Parathyroid adenoma (tissue), 2 donors: ENCODE results near the gene TANGO2.

Source experiments
- H2AFZ ChIP-seq: fragments of 300-600 bp; sonication (generic); one replicate; pipeline ENCODE4 v1.7.0; 2017; ENCODE audit warnings: antibody characterized with exemption, mild to moderate bottlenecking
- H3K27ac ChIP-seq: fragments of 300-600 bp; sonication (generic); one replicate; pipeline ENCODE4 v1.7.0; 2017
- H3K27me3 ChIP-seq: fragments of 300-600 bp; sonication (generic); one replicate; pipeline ENCODE4 v1.7.0; 2017; ENCODE audit warnings: low read length; ENCODE audit not compliant: control insufficient read depth, insufficient read depth
- H3K36me3 ChIP-seq: fragments of 300-600 bp; sonication (generic); one replicate; pipeline ENCODE4 v1.7.0; 2017; ENCODE audit warnings: low read length; ENCODE audit not compliant: control insufficient read depth, insufficient read depth
- H3K4me1 ChIP-seq: fragments of 300-600 bp; sonication (generic); one replicate; pipeline ENCODE4 v1.7.0; 2017; ENCODE audit warnings: control low read depth
- H3K4me2 ChIP-seq: fragments of 300-600 bp; sonication (generic); one replicate; pipeline ENCODE4 v1.7.0; 2017; ENCODE audit warnings: low read length
- H3K4me3 ChIP-seq: fragments of 300-600 bp; sonication (generic); one replicate; pipeline ENCODE4 v1.7.0; 2017; ENCODE audit warnings: low read depth, low read length
- H3K79me2 ChIP-seq: fragments of 300-600 bp; sonication (generic); one replicate; pipeline ENCODE4 v1.7.0; 2017; ENCODE audit warnings: control low read depth
- H3K9ac ChIP-seq: fragments of 300-600 bp; sonication (generic); one replicate; pipeline ENCODE4 v1.7.0; 2017; ENCODE audit warnings: mild to moderate bottlenecking
- H3K9me3 ChIP-seq: fragments of 300-600 bp; sonication (generic); one replicate; pipeline ENCODE4 v1.7.0; 2017; ENCODE audit warnings: low read length; ENCODE audit not compliant: control insufficient read depth
- CTCF ChIP-seq: fragments of 300-600 bp; sonication (generic); IDR thresholded peaks from one replicate; pipeline ENCODE4 v1.7.0; 2017; ENCODE audit warnings: antibody characterized with exemption, mild to moderate bottlenecking
- donor health status: primary hyperparathyroidism.

TANGO2 gene

DNA sequence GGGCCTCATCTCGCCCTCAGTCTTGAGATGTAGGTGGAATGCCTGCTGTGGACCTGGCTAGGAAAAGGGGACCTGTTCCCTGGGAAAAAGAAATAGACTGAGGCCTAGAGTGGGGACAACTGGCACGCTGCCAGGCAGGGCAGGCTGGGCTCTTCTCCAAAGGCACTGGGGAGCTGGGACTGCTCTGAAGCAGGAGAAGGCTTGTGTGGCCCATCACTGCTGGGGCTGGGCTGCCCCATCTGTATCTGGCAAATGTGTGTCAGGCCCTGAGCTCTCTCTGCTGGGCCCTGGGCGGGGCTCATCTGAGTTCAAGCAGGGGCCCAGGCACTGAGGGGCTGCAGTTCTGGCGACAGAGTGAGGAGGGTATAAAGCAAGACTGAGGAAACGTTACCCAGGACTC is 37.2 kb upstream of the TANGO2 start:
- no peaks in the 10 kb centered on the region for H3K36me3 ChIP-seq
- H3K9me3 ChIP-seq, result no peaks in the 10 kb centered on the region
- peaks cover 2% of the 10 kb centered on the region for H3K79me2 ChIP-seq
- H3K4me1 ChIP-seq, result peaks cover 5% of the 10 kb centered on the region
- no peak overlapping the region for H3K9ac ChIP-seq
- H3K4me2 ChIP-seq, result no peak overlapping the region
- H2AFZ ChIP-seq, result no peak overlapping the region
- no peak for TF ChIP-seq CTCF
- H3K27me3 ChIP-seq, result no peaks in the 10 kb centered on the region
- H3K27ac ChIP-seq, result no peak overlapping the region
- H3K4me3 ChIP-seq, result no peak overlapping the region

DNA sequence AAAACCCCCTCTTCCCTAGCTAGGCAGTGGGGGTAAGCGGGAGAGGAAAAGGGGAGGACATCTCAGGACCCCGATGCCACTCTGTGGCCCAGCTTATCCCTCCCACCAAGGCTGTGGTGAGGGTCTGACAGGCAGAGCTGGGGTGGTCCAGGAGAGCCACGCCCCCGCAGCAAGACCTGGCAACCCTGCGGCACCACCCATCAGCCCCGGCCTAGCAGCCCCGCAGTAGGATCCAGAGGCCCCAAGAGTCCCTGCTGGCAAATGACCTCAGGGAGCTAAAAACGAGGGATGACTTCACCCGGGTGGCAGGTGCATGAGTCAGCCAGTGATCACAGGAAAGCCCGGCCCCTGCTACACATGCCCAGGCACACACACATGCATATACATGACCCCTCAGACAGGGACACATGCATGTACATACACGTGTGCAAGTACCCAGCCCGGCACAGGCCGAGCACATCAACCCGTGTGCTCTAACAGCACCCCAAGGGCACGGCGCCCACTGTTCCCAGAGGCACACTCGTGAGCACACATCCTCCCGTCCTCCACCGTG is 36.6 kb upstream of the TANGO2 start:
- Histone ChIP-seq H3K4me1 (peaks cover 5% of the 10 kb centered on the region), H3K4me2 (no peak overlapping the region), H3K9ac (no peak overlapping the region), H3K27ac (no peak overlapping the region), H3K9me3 (no peaks in the 10 kb centered on the region), H3K79me2 (peaks cover 2% of the 10 kb centered on the region), H2AFZ (no peak overlapping the region), H3K4me3 (no peak overlapping the region), H3K27me3 (no peaks in the 10 kb centered on the region), H3K36me3 (no peaks in the 10 kb centered on the region)
- TF ChIP-seq CTCF, result no peak

DNA sequence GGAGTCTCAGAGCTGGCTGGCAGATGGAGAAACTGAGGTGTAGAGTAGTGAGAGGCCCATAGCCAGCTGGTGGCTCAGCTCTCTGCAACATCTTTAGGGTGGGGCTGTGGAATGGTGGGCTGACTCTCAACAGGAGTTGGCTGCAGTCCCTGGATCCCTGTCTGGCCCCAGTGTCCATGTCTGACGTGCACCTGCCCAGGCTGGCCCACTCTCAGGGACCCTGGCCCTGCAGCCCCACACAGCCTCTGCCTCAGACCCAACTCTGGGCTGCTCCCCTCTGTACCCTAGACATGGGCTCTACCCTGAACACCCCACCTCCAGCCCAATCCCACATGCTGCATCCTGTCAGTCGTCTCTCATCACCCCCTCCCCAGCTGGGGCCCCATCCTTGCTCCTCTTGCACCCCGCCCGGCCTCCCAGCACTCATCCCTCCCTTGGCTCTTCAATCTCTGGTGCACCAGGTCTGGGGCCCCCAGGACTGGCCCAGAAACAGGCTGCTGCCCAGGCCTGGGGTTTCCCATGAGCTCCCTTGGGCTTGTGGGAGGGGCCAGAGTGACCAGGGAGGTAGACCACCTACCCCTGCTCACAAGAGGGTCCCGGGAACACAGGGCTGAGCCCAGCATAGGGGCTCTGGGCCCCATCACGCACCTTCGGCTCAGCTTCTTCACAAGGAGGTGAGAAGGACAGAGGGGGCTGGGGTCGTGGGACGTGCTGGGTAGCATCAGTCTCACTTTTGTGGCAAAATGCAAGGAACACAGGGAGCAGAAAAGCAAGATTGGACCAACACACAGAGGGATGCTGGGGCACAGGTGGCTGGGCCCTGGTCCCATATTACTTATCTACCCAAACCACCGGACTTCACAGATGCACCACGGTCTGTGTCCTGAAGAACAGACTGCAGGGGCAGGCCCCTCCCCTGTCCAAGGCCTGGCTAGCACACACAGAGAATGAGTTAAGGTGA is 35.8 kb upstream of the TANGO2 start:
- no peak for TF ChIP-seq CTCF
- no peak overlapping the region for H2AFZ ChIP-seq
- no peak overlapping the region for H3K9ac ChIP-seq
- H3K4me2 ChIP-seq, result peak overlapping the region; percentile 84
- no peaks in the 10 kb centered on the region for H3K27me3 ChIP-seq
- H3K27ac ChIP-seq, result no peak overlapping the region
- no peaks in the 10 kb centered on the region for H3K36me3 ChIP-seq
- peaks cover 2% of the 10 kb centered on the region for H3K79me2 ChIP-seq
- H3K4me1 ChIP-seq, result peaks cover 5% of the 10 kb centered on the region
- H3K9me3 ChIP-seq, result no peaks in the 10 kb centered on the region
- no peak overlapping the region for H3K4me3 ChIP-seq

GRCh38 chr22:19986011-19986409 is 34.9 kb upstream of the TANGO2 start:
- Histone ChIP-seq H3K27ac (no peak overlapping the region), H3K4me2 (peak overlapping the region; percentile 84), H2AFZ (peak overlapping the region; percentile 73), H3K9me3 (no peaks in the 10 kb centered on the region), H3K4me1 (peaks cover 5% of the 10 kb centered on the region), H3K4me3 (peak overlapping the region; percentile 74), H3K36me3 (no peaks in the 10 kb centered on the region), H3K27me3 (no peaks in the 10 kb centered on the region), H3K79me2 (peaks cover 2% of the 10 kb centered on the region), H3K9ac (no peak overlapping the region)
- no peak for TF ChIP-seq CTCF
